ENCODE data around the gene RNF146.

RNF146 gene

DNA sequence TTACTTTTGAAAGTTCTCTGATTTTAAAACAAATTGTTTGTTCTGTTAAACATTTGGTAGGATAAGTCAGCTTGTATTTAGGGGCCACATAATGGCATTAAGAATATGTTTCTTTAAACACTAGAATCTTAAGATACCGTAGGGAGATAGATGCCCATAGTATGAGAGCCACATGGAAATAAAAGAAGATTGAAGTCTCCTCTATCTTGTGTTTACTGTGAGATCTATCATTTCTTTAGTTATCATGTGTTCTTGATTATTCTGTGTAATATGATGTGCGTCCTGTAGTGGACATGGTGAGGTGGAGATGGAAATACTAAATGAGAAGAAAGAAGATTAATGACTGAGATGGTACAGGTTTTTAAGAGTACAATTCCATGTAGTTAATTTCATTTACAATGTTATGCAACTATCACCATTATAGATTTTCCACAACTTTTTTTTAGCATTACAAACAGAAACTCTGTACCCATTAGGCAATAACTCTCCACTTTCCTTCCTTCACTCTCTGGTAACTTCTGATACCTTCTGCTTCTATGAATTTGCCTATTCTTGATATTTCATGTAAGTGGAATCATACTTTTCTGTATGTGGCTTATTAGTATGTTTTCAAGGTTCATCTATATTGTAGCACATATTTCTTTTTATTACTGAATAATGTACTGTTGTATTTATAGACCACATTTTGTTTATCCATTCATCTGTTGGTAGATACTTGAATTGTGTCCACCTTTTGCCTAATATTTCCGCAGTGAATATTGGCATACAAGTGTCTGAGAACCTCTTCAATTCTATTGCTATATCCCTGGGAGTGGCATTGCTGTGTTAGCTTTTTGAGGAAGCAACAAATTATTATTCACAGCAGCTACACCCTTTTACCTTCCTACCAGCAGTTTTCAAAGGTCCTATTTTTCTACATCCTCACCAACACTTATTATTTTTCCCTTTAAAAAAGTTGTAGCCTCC lies 11.5 kb downstream of the RNF146 start:
- TF ChIP-seq, protein P1, sequence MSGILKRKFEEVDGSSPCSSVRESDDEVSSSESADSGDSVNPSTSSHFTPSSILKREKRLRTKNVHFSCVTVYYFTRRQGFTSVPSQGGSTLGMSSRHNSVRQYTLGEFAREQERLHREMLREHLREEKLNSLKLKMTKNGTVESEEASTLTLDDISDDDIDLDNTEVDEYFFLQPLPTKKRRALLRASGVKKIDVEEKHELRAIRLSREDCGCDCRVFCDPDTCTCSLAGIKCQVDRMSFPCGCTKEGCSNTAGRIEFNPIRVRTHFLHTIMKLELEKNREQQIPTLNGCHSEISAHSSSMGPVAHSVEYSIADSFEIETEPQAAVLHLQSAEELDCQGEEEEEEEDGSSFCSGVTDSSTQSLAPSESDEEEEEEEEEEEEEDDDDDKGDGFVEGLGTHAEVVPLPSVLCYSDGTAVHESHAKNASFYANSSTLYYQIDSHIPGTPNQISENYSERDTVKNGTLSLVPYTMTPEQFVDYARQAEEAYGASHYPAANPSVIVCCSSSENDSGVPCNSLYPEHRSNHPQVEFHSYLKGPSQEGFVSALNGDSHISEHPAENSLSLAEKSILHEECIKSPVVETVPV (CRISPR knock-in tag; IDR thresholded peaks at IDR 0.05): no peak
- TF ChIP-seq ZNF8 (CRISPR knock-in tag; IDR thresholded peaks at IDR 0.05) (no peak), SNAI2 (CRISPR knock-in tag; IDR thresholded peaks at IDR 0.05) (no peak), RARB (CRISPR knock-in tag; IDR thresholded peaks at IDR 0.05) (no peak), ZFP30 (CRISPR knock-in tag; IDR thresholded peaks at IDR 0.05) (no peak), ZFP3 (CRISPR knock-in tag; IDR thresholded peaks at IDR 0.05) (no peak)
- no peak for ATAC-seq

DNA sequence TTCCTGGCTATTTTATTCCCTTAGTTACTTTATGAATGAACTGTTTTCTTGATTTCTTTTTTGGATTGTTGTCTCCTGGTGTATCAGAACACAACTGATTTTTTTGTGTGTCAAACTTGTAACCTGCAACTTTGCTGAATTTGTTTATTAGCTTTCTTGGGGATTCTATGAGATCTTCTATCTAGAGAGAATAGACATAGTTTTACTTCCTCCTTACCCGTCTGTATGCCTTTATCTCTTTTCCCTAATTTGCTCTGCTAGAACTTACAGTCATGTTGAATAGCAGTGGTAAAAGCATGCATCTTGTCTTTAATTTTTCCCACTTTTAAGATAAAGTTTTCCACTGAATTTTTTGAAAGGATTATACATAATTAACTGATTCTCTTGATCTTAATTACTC lies 13.2 kb downstream of the RNF146 start:
- TF ChIP-seq ISL1 (CRISPR knock-in tag; IDR thresholded peaks at IDR 0.05) (no peak), TCF4 (CRISPR knock-in tag; IDR thresholded peaks at IDR 0.05; ENCODE audit: borderline replicate concordance) (no peak), ARNTL (CRISPR knock-in tag; IDR thresholded peaks at IDR 0.05; ENCODE audit: borderline replicate concordance, low read depth) (no peak), SNAI2 (CRISPR knock-in tag; IDR thresholded peaks at IDR 0.05) (no peak)
- no peak for ATAC-seq

DNA sequence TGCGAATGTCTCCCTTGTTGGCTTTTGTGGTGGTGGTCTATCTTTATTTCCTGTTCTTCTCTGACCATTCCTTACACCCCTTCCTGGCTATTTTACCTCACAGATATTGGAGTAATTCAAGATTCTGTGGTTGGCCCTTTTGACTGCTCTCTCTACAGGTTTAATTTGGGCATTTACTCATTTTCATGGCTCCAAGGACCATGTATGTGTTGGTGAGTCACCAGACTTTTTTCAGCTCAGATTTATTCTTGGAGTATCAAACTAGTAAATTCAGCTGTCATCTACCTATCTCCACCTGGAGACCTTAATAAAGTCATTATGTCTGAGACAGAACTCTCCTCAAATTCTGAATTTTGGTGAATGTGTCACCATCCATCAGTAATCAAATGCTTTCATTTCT lies 15.5 kb downstream of the RNF146 start:
- no peak for TF ChIP-seq ZFP3 (CRISPR knock-in tag; IDR thresholded peaks at IDR 0.05)
- no peak for TF ChIP-seq GLIS3 (CRISPR knock-in tag; IDR thresholded peaks at IDR 0.05)
- TF ChIP-seq ESRRG (CRISPR knock-in tag; IDR thresholded peaks at IDR 0.05): no peak
- no peak for ATAC-seq

DNA sequence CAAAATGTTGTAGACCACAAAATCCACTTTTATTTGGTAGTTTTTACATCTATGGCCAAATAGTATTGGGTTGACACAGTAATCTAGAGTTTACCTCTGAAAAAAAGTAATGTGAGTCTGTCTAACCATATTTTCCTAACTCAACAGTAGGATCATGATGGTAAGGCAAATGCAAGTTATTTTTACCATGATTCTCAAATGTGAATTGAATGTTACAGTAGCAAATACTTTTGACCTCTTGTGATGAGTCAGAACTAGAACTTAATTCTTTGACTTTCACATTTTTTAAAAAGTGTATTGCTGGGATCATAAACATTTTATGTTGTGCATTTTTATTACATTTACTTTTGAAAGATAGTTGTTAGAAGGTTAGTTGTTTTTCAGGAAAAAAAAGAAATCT lies 22.0 kb downstream of the RNF146 start:
- TF ChIP-seq GLIS3 (CRISPR knock-in tag; IDR thresholded peaks at IDR 0.05) (no peak), ARNTL (CRISPR knock-in tag; IDR thresholded peaks at IDR 0.05; ENCODE audit: borderline replicate concordance, low read depth) (no peak), ZNF8 (CRISPR knock-in tag; IDR thresholded peaks at IDR 0.05) (no peak), ZNF70 (CRISPR knock-in tag; IDR thresholded peaks at IDR 0.05) (no peak), BACH2 (CRISPR knock-in tag; IDR thresholded peaks at IDR 0.05; ENCODE audit: borderline replicate concordance) (no peak), RARB (CRISPR knock-in tag; IDR thresholded peaks at IDR 0.05) (no peak), OSR1 (CRISPR knock-in tag; IDR thresholded peaks at IDR 0.05) (no peak), TCF4 (CRISPR knock-in tag; IDR thresholded peaks at IDR 0.05; ENCODE audit: borderline replicate concordance) (no peak), PPARA (CRISPR knock-in tag; IDR thresholded peaks at IDR 0.05; ENCODE audit: borderline replicate concordance) (no peak), CSDC2 (CRISPR knock-in tag; IDR thresholded peaks at IDR 0.05) (no peak), ZFP30 (CRISPR knock-in tag; IDR thresholded peaks at IDR 0.05) (no peak), ZNF565 (CRISPR knock-in tag; conservative IDR thresholded peaks at IDR 0.05; ENCODE audit: low read depth) (no peak), TOX (CRISPR knock-in tag; IDR thresholded peaks at IDR 0.05; ENCODE audit: borderline replicate concordance) (no peak)
- TF ChIP-seq, protein P2, sequence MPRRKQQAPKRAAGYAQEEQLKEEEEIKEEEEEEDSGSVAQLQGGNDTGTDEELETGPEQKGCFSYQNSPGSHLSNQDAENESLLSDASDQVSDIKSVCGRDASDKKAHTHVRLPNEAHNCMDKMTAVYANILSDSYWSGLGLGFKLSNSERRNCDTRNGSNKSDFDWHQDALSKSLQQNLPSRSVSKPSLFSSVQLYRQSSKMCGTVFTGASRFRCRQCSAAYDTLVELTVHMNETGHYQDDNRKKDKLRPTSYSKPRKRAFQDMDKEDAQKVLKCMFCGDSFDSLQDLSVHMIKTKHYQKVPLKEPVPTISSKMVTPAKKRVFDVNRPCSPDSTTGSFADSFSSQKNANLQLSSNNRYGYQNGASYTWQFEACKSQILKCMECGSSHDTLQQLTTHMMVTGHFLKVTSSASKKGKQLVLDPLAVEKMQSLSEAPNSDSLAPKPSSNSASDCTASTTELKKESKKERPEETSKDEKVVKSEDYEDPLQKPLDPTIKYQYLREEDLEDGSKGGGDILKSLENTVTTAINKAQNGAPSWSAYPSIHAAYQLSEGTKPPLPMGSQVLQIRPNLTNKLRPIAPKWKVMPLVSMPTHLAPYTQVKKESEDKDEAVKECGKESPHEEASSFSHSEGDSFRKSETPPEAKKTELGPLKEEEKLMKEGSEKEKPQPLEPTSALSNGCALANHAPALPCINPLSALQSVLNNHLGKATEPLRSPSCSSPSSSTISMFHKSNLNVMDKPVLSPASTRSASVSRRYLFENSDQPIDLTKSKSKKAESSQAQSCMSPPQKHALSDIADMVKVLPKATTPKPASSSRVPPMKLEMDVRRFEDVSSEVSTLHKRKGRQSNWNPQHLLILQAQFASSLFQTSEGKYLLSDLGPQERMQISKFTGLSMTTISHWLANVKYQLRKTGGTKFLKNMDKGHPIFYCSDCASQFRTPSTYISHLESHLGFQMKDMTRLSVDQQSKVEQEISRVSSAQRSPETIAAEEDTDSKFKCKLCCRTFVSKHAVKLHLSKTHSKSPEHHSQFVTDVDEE (CRISPR knock-in tag; IDR thresholded peaks at IDR 0.05): no peak
- TF ChIP-seq, protein P3, sequence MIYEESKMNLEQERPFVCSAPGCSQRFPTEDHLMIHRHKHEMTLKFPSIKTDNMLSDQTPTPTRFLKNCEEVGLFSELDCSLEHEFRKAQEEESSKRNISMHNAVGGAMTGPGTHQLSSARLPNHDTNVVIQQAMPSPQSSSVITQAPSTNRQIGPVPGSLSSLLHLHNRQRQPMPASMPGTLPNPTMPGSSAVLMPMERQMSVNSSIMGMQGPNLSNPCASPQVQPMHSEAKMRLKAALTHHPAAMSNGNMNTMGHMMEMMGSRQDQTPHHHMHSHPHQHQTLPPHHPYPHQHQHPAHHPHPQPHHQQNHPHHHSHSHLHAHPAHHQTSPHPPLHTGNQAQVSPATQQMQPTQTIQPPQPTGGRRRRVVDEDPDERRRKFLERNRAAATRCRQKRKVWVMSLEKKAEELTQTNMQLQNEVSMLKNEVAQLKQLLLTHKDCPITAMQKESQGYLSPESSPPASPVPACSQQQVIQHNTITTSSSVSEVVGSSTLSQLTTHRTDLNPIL (CRISPR knock-in tag; IDR thresholded peaks at IDR 0.05; ENCODE audit: low read depth): no peak
- TF ChIP-seq, protein P4, sequence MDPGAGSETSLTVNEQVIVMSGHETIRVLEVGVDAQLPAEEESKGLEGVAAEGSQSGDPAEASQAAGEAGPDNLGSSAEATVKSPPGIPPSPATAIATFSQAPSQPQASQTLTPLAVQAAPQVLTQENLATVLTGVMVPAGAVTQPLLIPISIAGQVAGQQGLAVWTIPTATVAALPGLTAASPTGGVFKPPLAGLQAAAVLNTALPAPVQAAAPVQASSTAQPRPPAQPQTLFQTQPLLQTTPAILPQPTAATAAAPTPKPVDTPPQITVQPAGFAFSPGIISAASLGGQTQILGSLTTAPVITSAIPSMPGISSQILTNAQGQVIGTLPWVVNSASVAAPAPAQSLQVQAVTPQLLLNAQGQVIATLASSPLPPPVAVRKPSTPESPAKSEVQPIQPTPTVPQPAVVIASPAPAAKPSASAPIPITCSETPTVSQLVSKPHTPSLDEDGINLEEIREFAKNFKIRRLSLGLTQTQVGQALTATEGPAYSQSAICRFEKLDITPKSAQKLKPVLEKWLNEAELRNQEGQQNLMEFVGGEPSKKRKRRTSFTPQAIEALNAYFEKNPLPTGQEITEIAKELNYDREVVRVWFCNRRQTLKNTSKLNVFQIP (CRISPR knock-in tag; IDR thresholded peaks at IDR 0.05; ENCODE audit: borderline replicate concordance, low read depth): no peak
- TF ChIP-seq, protein P1 (CRISPR knock-in tag; IDR thresholded peaks at IDR 0.05): no peak
- TF ChIP-seq, protein P5, sequence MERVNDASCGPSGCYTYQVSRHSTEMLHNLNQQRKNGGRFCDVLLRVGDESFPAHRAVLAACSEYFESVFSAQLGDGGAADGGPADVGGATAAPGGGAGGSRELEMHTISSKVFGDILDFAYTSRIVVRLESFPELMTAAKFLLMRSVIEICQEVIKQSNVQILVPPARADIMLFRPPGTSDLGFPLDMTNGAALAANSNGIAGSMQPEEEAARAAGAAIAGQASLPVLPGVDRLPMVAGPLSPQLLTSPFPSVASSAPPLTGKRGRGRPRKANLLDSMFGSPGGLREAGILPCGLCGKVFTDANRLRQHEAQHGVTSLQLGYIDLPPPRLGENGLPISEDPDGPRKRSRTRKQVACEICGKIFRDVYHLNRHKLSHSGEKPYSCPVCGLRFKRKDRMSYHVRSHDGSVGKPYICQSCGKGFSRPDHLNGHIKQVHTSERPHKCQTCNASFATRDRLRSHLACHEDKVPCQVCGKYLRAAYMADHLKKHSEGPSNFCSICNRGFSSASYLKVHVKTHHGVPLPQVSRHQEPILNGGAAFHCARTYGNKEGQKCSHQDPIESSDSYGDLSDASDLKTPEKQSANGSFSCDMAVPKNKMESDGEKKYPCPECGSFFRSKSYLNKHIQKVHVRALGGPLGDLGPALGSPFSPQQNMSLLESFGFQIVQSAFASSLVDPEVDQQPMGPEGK (CRISPR knock-in tag; IDR thresholded peaks at IDR 0.05; ENCODE audit: borderline replicate concordance): no peak

More for the DNA sequence above, 22.0 kb downstream of the RNF146 start:
- ATAC-seq: no peak

Measured in SK-N-SH treated with all-trans-retinoic acid at 6 μM for 48 hours (cell line).